Activated CD8-positive, alpha-beta memory T cell treated with anti-CD3 and anti-CD28 coated beads, Interleukin-2, amount 50 U/mL, for 24 hours (primary cell): Measurements from ENCODE around the gene TENT5A.

Experiments used
- DNase-seq: peaks from one replicate; pipeline ENCODE4 v3.0.0-alpha.2; 2020; ENCODE audit errors: extremely low read depth

TENT5A gene

DNA sequence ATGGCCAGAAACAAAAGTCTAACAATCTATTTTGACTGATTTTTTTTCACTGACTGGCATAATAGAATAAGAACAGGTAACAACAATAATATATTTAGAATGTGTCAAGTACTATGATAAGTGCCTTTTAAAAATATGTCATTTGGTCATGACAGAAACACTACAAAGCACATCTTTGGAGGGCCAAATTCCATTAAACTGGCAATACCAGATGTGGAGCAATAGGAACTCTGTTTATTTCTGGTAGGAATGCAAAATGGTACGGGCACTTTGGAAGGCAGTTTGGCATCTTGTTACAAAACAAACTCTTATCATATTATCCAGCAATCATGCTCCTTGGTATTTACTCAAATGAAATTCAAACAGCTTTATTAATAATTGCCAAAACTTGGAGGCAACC lies 39.3 kb downstream of the TENT5A start:
- no peak for DNase-seq

DNA sequence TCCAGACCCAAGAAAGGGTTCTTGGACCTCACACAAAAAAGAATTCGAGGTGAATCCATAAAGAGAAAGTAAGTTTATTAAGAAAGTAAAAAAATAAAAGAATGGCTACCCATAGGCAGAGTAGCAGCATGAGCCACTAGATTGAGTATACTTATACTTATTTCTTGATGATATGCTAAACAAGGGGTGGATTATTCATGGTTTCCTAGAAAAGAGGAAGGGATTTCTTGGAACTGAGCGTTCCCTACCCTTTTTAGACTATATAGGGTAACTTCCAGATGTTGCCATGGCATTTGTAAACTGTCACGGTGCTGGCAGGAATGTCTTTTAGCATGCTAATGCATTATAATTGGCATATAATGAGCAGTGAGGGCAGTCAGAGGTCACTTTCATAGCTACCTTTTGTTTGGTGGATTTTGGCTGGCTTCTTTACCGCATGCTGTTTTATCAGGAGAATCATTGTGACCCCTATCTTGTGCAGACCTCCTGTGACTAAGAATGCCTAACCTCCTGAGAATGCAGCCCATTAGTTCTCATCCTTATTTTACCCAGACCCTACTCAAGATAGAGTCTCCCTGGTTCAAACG lies 44.3 kb downstream of the TENT5A start:
- no peak for DNase-seq

DNA sequence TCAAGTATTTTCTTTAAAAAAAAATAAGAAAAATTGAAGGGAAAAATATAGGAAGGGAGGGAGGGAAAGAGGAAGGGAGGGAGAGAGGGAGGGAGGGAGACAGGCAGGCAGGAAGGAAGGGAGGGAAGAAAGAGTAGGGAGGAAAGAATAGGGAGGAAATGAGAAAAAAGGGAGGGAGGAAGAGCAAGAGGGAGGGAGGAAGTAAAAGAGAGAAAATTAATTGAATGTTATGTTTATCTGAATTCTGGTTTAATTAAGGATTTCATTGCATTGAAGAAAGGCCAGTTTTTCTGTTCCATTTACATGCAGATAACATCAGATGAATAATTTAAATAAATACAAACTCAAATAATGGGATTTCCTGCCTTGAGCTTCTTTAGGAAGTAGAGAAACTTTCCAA lies 47.8 kb downstream of the TENT5A start:
- no peak for DNase-seq

DNA sequence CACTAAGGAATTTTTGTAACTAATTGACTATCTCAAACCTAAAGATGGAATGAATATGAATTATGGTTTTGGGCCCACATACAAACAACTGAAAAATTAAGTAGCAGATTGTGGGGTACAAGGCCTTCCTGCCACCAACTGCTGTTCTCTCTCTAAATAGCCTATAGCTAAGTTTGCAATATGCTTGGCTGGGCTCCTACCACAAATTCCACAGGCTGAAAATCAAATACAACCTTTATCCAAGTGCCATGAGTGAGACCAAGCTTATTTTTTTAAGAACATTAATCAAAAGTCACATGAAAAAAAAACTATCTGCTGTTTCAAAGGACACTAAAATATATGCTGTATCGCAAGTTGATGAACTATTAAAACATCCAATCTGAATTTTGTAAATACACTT lies 52.1 kb downstream of the TENT5A start:
- no peak for DNase-seq

DNA sequence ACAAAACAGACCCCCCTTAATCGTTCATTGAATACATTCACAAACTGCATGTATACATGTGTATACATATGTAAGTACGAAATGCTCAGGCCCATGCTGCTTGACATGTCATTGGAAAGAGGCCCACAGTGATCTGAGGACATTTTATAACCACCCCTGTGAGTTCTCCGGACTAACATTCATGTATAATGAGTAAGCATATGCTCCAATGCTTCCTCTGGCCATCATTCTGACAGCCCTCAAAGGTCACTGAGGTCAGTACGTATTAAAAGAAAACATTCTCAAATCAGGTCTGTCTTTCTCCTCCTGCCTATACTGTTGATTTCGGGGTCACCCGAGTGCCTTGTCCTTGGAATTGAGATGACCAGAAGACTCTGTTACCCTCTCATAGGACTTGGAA lies 54.9 kb downstream of the TENT5A start:
- no peak for DNase-seq

DNA sequence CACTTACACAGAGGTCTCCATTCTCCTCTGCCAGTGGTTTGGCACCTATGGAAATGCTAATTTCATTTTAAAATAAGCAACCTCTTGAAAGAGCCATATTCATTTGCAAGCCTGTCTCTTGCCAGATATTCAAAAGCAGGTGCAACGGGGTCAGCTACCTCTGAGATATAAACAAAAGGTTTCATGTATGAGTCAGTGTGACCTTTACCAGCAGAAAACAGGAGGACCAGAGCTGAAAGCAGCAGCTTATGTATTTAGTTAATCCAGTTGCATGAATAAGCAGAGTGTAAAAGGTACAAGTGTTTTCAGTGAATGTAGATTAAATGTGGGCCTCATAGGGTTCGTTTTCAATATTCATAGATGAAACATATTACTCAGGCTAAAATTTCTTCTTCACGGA lies 56.0 kb downstream of the TENT5A start:
- DNase-seq = no peak
